ENCODE data around the gene RNF31. TPM values are rescaled to one million over a fixed set of nuclear protein-coding genes. Genes with fewer than 3 reads are reported as not detected.
A peak's percentile ranks its signal among the peaks of the same experiment; 100 is the strongest.

RNF31 gene
- total RNA-seq, 4 donors from 2014 or later: 56.7 to 258 (median 71.2) TPM

GRCh38 chr14:24133735-24134134 is 13.6 kb upstream of the RNF31 start:
- TF ChIP-seq POLR2A (IDR thresholded peaks at IDR 0.05): no peak
- no peak for TF ChIP-seq EP300 (IDR thresholded peaks at IDR 0.05; ENCODE audit: low read depth)
- no peak for TF ChIP-seq CTCF (IDR thresholded peaks at IDR 0.05)
- no peak for TF ChIP-seq POLR2AphosphoS5 (IDR thresholded peaks at IDR 0.05)
- Histone ChIP-seq H3K36me3 (peaks cover 0 to 11% (median 2%) of the 10 kb centered on the region in 4 donors), H3K27ac (no peak overlapping the region), H3K4me3 (no peak overlapping the region), H3K9me3 (no peaks in the 10 kb centered on the region), H3K4me1 (peaks cover 12 to 26% (median 14%) of the 10 kb centered on the region in 4 donors), H3K27me3 (no peaks in the 10 kb centered on the region)
- WGBS, 2 donors (ENCODE audit: low coverage in 1 of 2): 98 to 100% methylated on average over 1 of the region's 1 CpG
- in situ Hi-C loops (cut with MboI; ENCODE audit: low pct_ligation_motif_present in 1 of 4, low pct_unique_long_range_greater_than_20kb in 1 of 4, low sequenced_read_pairs in 3 of 4) (no loop called here), intact Hi-C loops (cut with DNase I; ENCODE audit: low total_unique reads) (no loop called here)
- DNase-seq: no peak

DNA sequence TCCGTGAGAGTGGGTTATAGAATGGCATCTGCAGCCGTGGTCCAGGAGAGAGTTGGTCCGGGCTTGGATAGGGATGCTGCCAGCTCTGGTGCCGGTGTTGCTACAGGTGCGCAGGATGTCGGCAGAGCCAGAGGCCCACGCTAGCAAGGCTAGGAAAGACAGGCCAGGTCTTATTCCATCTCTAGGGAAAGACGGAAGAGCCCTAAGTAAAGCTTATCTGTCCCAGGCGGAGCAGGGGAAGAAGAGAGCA is 11.8 kb upstream of the RNF31 start:
- in situ Hi-C loops (cut with MboI; ENCODE audit: low pct_ligation_motif_present in 1 of 4, low pct_unique_long_range_greater_than_20kb in 1 of 4, low sequenced_read_pairs in 3 of 4): no loop called here
- Histone ChIP-seq H3K4me1 (peaks cover 21 to 43% (median 27%) of the 10 kb centered on the region in 4 donors), H3K27ac (peak overlapping the region; percentile 89 to 98 (median 95)), H3K36me3 (peaks cover 0 to 19% (median 2%) of the 10 kb centered on the region in 4 donors), H3K9me3 (no peaks in the 10 kb centered on the region), H3K4me3 (peak overlapping the region; percentile 29 to 98 (median 72)), H3K27me3 (no peaks in the 10 kb centered on the region)
- intact Hi-C loops (cut with DNase I; ENCODE audit: low total_unique reads): loop anchor here (5.0 kb wide), 1 partner anchor 162 kb away; the partner anchor contains the start of genes DHRS1 and NOP9
- DNase-seq: no peak
- no peak for TF ChIP-seq POLR2A (IDR thresholded peaks at IDR 0.05)
- TF ChIP-seq EP300 (IDR thresholded peaks at IDR 0.05; ENCODE audit: low read depth): no peak
- no peak for TF ChIP-seq CTCF (IDR thresholded peaks at IDR 0.05)
- no peak for TF ChIP-seq POLR2AphosphoS5 (IDR thresholded peaks at IDR 0.05)
- WGBS, 2 donors (ENCODE audit: low coverage in 1 of 2): 6 to 7% methylated on average over 2 to 9 of the region's 9 CpGs

GRCh38 chr14:24135834-24136683 is 11.2 kb upstream of the RNF31 start, which contains the start of gene PSME1:
PSME1 (plus strand) TSS chr14:24136194; CDS start chr14:24136263, 69 bp downstream.
- H3K36me3 ChIP-seq: peaks cover 0 to 19% (median 2%) of the 10 kb centered on the region in 4 donors
- in situ Hi-C loops (cut with MboI; ENCODE audit: low pct_ligation_motif_present in 1 of 4, low pct_unique_long_range_greater_than_20kb in 1 of 4, low sequenced_read_pairs in 3 of 4): no loop called here
- peaks cover 21 to 45% (median 30%) of the 10 kb centered on the region in 4 donors for H3K4me1 ChIP-seq
- peak within 1 kb of the TSS; percentile 89 to 98 (median 95) for H3K27ac ChIP-seq
- H3K9me3 ChIP-seq: no peaks in the 10 kb centered on the region
- DNase-seq: peak; percentile 97
- intact Hi-C loops (cut with DNase I; ENCODE audit: low total_unique reads): loop anchor here (5.0 kb wide), 1 partner anchor 161 kb away; the partner anchor contains the start of genes DHRS1 and NOP9
- no peak for TF ChIP-seq EP300 (IDR thresholded peaks at IDR 0.05; ENCODE audit: low read depth)
- TF ChIP-seq CTCF (IDR thresholded peaks at IDR 0.05): no peak
- TF ChIP-seq POLR2A (IDR thresholded peaks at IDR 0.05): peak; percentile 63
- peak; percentile 60 to 91 (median 88) for TF ChIP-seq POLR2AphosphoS5 (IDR thresholded peaks at IDR 0.05)
- 0% methylated on average over 11 to 19 of the region's 75 CpGs for WGBS, 2 donors (ENCODE audit: low coverage in 1 of 2)
- H3K27me3 ChIP-seq: no peaks in the 10 kb centered on the region
- peak within 1 kb of the TSS; percentile 70 to 98 (median 84) for H3K4me3 ChIP-seq

DNA sequence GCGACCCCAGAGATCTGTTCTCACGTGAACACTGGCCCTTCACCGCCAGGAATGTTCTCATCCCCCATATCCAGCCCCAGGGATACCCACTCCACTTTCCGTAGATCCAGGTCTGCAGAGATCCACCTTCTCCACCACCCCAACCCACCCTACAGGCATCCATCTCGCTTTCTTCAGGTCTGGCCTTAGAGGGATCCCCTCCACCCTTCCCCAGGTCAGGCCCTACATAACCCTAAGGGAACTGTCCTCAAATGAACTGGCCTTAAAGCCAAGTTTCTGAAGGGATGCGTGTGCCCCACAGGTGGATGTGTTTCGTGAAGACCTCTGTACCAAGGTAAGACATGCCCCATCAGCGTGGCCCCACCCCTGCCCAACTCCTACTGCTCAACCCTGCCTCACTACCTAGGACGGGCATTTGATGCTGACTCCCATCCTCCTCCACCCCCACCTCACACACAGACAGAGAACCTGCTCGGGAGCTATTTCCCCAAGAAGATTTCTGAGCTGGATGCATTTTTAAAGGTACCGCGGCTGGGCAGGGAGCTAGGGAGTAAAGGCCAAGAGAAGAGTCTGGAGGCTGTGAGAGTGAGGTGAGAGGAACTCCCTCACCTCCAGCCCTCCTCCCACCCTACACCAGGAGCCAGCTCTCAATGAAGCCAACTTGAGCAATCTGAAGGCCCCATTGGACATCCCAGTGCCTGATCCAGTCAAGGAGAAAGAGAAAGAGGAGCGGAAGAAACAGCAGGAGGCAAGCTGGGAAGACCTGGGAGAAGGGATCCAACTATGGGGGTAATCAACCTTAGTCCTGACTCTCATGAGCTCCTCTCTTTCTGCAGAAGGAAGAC is 10.4 kb upstream of the RNF31 start:
- peak overlapping the region; percentile 70 to 98 (median 84) for H3K4me3 ChIP-seq
- intact Hi-C loops (cut with DNase I; ENCODE audit: low total_unique reads) (loop anchor here (5.0 kb wide), 1 partner anchor 160 kb away; the partner anchor contains the start of genes DHRS1 and NOP9), in situ Hi-C loops (cut with MboI; ENCODE audit: low pct_ligation_motif_present in 1 of 4, low pct_unique_long_range_greater_than_20kb in 1 of 4, low sequenced_read_pairs in 3 of 4) (no loop called here)
- TF ChIP-seq POLR2AphosphoS5 (IDR thresholded peaks at IDR 0.05) (no peak), EP300 (IDR thresholded peaks at IDR 0.05; ENCODE audit: low read depth) (no peak), POLR2A (IDR thresholded peaks at IDR 0.05) (no peak)
- DNase-seq: no peak
- no peaks in the 10 kb centered on the region for H3K9me3 ChIP-seq
- 10 to 25% methylated on average over 2 to 13 of the region's 13 CpGs for WGBS, 2 donors (ENCODE audit: low coverage in 1 of 2)
- H3K27ac ChIP-seq: peak overlapping the region; percentile 89 to 98 (median 95)
- peaks cover 0 to 19% (median 2%) of the 10 kb centered on the region in 4 donors for H3K36me3 ChIP-seq
- no peaks in the 10 kb centered on the region for H3K27me3 ChIP-seq
- peaks cover 21 to 46% (median 31%) of the 10 kb centered on the region in 4 donors for H3K4me1 ChIP-seq

Measured in transverse colon (tissue), 4 donors.